ENCODE results near the gene CSTPP1.

CSTPP1 gene

DNA sequence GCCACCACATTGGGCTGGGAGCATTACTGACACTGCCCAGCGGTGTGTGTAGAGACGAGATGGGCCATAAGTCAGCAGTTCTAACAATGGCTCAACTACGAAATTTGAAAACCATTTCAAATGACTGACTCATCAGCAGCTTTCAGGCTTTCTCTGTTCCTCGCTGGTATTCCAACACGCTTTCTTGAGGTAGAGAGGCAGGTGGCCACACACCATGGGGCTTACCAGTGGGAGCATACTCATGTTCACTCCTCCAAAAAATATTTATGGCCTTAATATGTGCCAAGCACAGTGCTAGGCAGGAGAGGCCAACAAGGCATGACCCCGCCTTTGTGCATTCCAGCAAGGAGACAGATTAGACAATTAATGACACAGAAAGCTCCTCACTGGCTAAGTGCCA, 219.8 kb downstream of the CSTPP1 start:
- Histone ChIP-seq H3K27me3 (ENCODE audit: control insufficient read depth in 1 of 2, insufficient read depth in 2 of 2, low read length in 2 of 2) (no peaks in the 10 kb centered on the region), H3K27ac (ENCODE audit: low read depth, low read length) (no peak overlapping the region), H3K36me3 (ENCODE audit: insufficient read depth, low read length) (peaks cover 11% of the 10 kb centered on the region), H3K9ac (ENCODE audit: low read length) (no peak overlapping the region), H3K4me3 (ENCODE audit: low read depth in 1 of 2, low read length in 2 of 2) (no peak overlapping the region), H3K9me3 (ENCODE audit: low read length) (no peaks in the 10 kb centered on the region), H3K4me1 (ENCODE audit: insufficient read depth, low read length) (peaks cover 18% of the 10 kb centered on the region)

DNA sequence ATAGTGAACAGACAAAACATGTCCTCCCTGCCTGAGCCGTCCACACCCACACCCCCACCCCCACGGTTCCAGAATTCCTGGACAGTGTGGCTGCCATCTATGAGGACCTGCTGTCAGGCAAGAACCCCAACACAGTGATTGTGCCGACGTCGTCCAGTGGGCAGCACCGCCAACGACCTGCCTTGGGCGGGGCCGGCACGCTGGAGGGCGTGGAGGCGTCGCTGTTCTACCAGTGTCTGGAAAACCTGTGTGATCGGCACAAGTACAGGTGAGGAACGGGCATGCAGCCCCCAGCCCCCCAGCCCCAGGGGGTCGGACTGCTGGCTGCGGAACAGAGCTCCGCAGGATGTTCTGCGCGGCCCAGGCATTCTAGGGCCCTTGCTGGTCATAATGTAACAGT, 220.4 kb downstream of the CSTPP1 start:
- H3K27ac ChIP-seq (ENCODE audit: low read depth, low read length), result no peak overlapping the region
- H3K9ac ChIP-seq (ENCODE audit: low read length), result no peak overlapping the region
- peaks cover 11% of the 10 kb centered on the region for H3K36me3 ChIP-seq (ENCODE audit: insufficient read depth, low read length)
- H3K4me1 ChIP-seq (ENCODE audit: insufficient read depth, low read length), result peaks cover 22% of the 10 kb centered on the region
- no peak overlapping the region for H3K4me3 ChIP-seq (ENCODE audit: low read depth in 1 of 2, low read length in 2 of 2)
- H3K27me3 ChIP-seq (ENCODE audit: control insufficient read depth in 1 of 2, insufficient read depth in 2 of 2, low read length in 2 of 2), result no peaks in the 10 kb centered on the region
- no peaks in the 10 kb centered on the region for H3K9me3 ChIP-seq (ENCODE audit: low read length)

GRCh38 chr11:47157805-47158204, 221.2 kb downstream of the CSTPP1 start:
- H3K27me3 ChIP-seq (ENCODE audit: control insufficient read depth in 1 of 2, insufficient read depth in 2 of 2, low read length in 2 of 2), result no peaks in the 10 kb centered on the region
- H3K4me3 ChIP-seq (ENCODE audit: low read depth in 1 of 2, low read length in 2 of 2), result no peak overlapping the region
- H3K27ac ChIP-seq (ENCODE audit: low read depth, low read length), result no peak overlapping the region
- H3K9ac ChIP-seq (ENCODE audit: low read length), result no peak overlapping the region
- H3K36me3 ChIP-seq (ENCODE audit: insufficient read depth, low read length), result peaks cover 11% of the 10 kb centered on the region
- H3K9me3 ChIP-seq (ENCODE audit: low read length), result no peaks in the 10 kb centered on the region
- peaks cover 24% of the 10 kb centered on the region for H3K4me1 ChIP-seq (ENCODE audit: insufficient read depth, low read length)

DNA sequence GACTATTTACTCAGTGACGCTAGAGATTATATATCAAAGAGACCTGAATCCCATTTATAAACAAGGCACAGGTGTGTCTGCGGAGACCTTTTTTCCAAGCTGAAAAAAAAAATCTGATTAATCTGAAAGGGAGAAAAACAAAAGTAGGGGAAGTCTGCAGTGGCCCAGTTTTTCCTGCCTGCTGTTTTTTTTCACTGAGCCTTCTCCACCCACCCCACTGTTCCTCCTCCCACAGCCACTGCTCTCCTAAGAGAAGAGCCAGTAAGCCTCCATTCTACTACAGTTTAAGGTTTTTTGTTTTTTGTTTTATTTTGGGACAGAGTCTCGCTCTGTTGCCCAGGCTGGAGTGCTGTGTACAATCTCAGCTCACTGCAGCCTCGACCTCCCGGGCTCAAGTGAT, 221.7 kb downstream of the CSTPP1 start:
- H3K9me3 ChIP-seq (ENCODE audit: low read length), result no peaks in the 10 kb centered on the region
- H3K4me3 ChIP-seq (ENCODE audit: low read depth in 1 of 2, low read length in 2 of 2), result no peak overlapping the region
- H3K9ac ChIP-seq (ENCODE audit: low read length), result no peak overlapping the region
- H3K27ac ChIP-seq (ENCODE audit: low read depth, low read length), result no peak overlapping the region
- peaks cover 19% of the 10 kb centered on the region for H3K4me1 ChIP-seq (ENCODE audit: insufficient read depth, low read length)
- H3K36me3 ChIP-seq (ENCODE audit: insufficient read depth, low read length), result peaks cover 11% of the 10 kb centered on the region
- no peaks in the 10 kb centered on the region for H3K27me3 ChIP-seq (ENCODE audit: control insufficient read depth in 1 of 2, insufficient read depth in 2 of 2, low read length in 2 of 2)

GRCh38 chr11:47160753-47161133, 224.2 kb downstream of the CSTPP1 start:
- H3K4me1 ChIP-seq (ENCODE audit: insufficient read depth, low read length), result peaks cover 16% of the 10 kb centered on the region
- peaks cover 22% of the 10 kb centered on the region for H3K36me3 ChIP-seq (ENCODE audit: insufficient read depth, low read length)
- H3K27me3 ChIP-seq (ENCODE audit: control insufficient read depth in 1 of 2, insufficient read depth in 2 of 2, low read length in 2 of 2), result no peaks in the 10 kb centered on the region
- no peaks in the 10 kb centered on the region for H3K9me3 ChIP-seq (ENCODE audit: low read length)
- H3K9ac ChIP-seq (ENCODE audit: low read length), result no peak overlapping the region
- H3K27ac ChIP-seq (ENCODE audit: low read depth, low read length), result no peak overlapping the region
- no peak overlapping the region for H3K4me3 ChIP-seq (ENCODE audit: low read depth in 1 of 2, low read length in 2 of 2)

DNA sequence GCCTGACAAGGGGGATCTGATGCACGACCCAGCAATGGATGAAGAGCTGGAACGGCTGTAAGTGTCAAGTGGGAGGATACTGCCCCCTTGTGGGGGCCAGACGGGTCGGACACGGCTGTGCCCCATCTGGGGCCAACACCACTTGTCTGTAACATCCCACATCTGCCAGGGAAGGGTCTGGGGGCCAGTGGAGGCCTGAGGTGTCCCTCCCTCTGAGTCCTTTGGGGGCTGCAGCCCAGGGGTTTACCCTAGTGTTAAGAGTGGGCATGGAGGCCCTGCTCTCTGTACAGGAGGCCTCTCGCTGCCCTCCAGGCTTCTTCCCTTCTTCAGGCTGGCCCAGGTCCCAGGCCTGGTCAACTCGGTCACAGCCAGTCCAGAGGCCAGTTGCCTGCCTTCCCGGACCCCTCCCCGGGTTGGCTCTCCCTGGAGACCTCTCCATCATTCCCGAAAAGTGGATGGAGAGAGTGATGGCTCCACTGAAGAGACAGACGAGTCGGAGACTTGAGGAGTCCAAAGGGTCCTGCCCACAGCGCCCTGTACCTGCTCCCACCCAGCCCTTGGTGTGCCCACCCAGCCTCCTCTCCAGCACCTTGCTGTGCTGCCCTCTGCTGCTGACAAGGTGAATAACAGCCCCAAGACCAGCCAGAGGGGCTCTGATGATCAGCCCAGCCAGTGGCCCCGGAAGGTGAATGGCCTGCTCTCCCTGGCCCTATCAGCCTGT, 224.7 kb downstream of the CSTPP1 start:
- Histone ChIP-seq H3K4me3 (ENCODE audit: low read depth in 1 of 2, low read length in 2 of 2) (no peak overlapping the region), H3K36me3 (ENCODE audit: insufficient read depth, low read length) (peaks cover 25% of the 10 kb centered on the region), H3K27ac (ENCODE audit: low read depth, low read length) (no peak overlapping the region), H3K4me1 (ENCODE audit: insufficient read depth, low read length) (peaks cover 16% of the 10 kb centered on the region), H3K27me3 (ENCODE audit: control insufficient read depth in 1 of 2, insufficient read depth in 2 of 2, low read length in 2 of 2) (no peaks in the 10 kb centered on the region), H3K9me3 (ENCODE audit: low read length) (no peaks in the 10 kb centered on the region), H3K9ac (ENCODE audit: low read length) (no peak overlapping the region)

DNA sequence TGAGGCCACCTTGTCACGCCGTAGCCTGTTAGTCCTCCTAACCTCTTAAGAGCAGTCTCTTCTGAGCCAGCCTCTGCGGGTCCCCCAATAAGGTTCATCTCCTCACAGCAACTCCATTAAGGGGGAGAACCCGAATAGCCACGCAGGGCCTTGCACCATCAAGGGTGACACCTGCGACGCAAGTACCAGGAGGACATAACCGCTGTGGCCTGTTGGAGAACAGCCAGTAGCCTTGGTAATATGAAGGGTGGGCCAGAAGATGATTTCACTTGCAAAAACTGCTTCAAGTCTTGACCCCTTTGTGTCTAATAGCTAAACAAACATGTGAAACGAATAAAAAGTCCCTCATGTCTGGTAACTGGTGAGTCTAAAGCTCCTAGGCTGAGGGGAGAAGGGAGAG, 225.3 kb downstream of the CSTPP1 start:
- H3K9me3 ChIP-seq (ENCODE audit: low read length), result no peaks in the 10 kb centered on the region
- peaks cover 16% of the 10 kb centered on the region for H3K4me1 ChIP-seq (ENCODE audit: insufficient read depth, low read length)
- no peak overlapping the region for H3K9ac ChIP-seq (ENCODE audit: low read length)
- no peak overlapping the region for H3K27ac ChIP-seq (ENCODE audit: low read depth, low read length)
- no peak overlapping the region for H3K4me3 ChIP-seq (ENCODE audit: low read depth in 1 of 2, low read length in 2 of 2)
- peaks cover 31% of the 10 kb centered on the region for H3K36me3 ChIP-seq (ENCODE audit: insufficient read depth, low read length)
- H3K27me3 ChIP-seq (ENCODE audit: control insufficient read depth in 1 of 2, insufficient read depth in 2 of 2, low read length in 2 of 2), result no peaks in the 10 kb centered on the region

DNA sequence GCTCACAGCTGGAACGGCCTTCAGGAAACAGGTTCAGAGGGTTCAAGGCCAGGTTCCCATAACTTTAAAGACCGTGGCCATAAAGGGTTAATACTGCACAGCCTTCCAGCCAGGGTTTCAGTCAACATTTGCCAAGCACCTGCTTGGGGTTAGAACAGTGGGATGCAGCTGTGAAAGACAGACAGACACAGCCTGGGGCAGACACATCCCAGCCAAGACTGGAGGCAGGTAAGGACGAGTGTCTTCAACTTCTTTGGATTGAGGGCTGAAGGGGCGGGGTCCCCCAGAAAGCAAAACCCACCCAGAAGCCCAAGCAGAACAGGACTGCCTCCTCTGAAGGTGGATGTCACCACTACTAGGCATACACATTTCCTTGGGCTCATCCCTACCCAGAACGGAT, 225.9 kb downstream of the CSTPP1 start:
- Histone ChIP-seq H3K27me3 (ENCODE audit: control insufficient read depth in 1 of 2, insufficient read depth in 2 of 2, low read length in 2 of 2) (no peaks in the 10 kb centered on the region), H3K4me1 (ENCODE audit: insufficient read depth, low read length) (peaks cover 16% of the 10 kb centered on the region), H3K36me3 (ENCODE audit: insufficient read depth, low read length) (peaks cover 36% of the 10 kb centered on the region), H3K9ac (ENCODE audit: low read length) (no peak overlapping the region), H3K4me3 (ENCODE audit: low read depth in 1 of 2, low read length in 2 of 2) (no peak overlapping the region), H3K9me3 (ENCODE audit: low read length) (no peaks in the 10 kb centered on the region), H3K27ac (ENCODE audit: low read depth, low read length) (no peak overlapping the region)

DNA sequence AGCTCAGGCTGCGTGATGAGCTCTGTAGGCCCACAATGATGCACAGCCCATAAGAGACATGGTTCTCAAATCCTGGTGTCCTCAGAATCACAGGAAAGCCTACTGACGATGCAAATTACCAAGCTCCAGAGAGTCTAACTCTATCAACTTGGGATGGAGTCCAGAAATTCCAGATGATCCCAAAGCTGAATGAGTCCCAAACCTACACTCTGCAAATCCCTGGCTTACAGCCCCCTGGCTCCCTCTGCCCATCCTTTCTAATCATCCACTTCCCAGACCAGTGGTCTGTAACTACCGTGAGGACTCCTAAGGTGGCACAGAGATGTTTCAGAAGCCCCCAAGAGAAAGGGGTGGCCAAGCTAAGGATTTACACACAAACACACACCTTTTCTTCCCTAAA, 226.6 kb downstream of the CSTPP1 start:
- Histone ChIP-seq H3K9ac (ENCODE audit: low read length) (no peak overlapping the region), H3K4me1 (ENCODE audit: insufficient read depth, low read length) (peaks cover 16% of the 10 kb centered on the region), H3K9me3 (ENCODE audit: low read length) (no peaks in the 10 kb centered on the region), H3K4me3 (ENCODE audit: low read depth in 1 of 2, low read length in 2 of 2) (no peak overlapping the region), H3K27ac (ENCODE audit: low read depth, low read length) (no peak overlapping the region), H3K27me3 (ENCODE audit: control insufficient read depth in 1 of 2, insufficient read depth in 2 of 2, low read length in 2 of 2) (no peaks in the 10 kb centered on the region), H3K36me3 (ENCODE audit: insufficient read depth, low read length) (peaks cover 44% of the 10 kb centered on the region)

DNA sequence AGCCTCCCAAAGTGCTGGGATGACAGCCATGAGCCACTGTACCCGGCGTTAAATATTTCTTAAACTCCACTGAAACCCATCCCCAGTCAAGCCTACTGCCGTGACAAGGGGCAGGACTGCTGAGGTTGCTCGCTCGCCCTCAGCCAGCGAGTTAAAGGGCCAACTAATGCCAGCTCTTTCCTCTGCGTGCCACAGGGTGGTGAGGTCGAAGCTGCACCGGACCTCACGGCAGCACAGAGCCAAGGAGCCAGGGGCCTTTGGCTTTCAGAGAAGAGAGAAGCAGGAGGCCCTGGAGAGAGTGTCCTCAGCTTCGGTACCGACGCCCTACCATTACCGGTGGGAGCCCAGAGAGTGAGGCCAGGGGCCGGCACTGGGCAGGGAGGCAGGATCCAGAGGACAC, 227.3 kb downstream of the CSTPP1 start:
- Histone ChIP-seq H3K27me3 (ENCODE audit: control insufficient read depth in 1 of 2, insufficient read depth in 2 of 2, low read length in 2 of 2) (no peaks in the 10 kb centered on the region), H3K9me3 (ENCODE audit: low read length) (no peaks in the 10 kb centered on the region), H3K4me1 (ENCODE audit: insufficient read depth, low read length) (peaks cover 16% of the 10 kb centered on the region), H3K27ac (ENCODE audit: low read depth, low read length) (no peak overlapping the region), H3K9ac (ENCODE audit: low read length) (no peak overlapping the region), H3K4me3 (ENCODE audit: low read depth in 1 of 2, low read length in 2 of 2) (no peak overlapping the region), H3K36me3 (ENCODE audit: insufficient read depth, low read length) (peaks cover 50% of the 10 kb centered on the region)

GRCh38 chr11:47164321-47164720, 227.8 kb downstream of the CSTPP1 start:
- Histone ChIP-seq H3K27me3 (ENCODE audit: control insufficient read depth in 1 of 2, insufficient read depth in 2 of 2, low read length in 2 of 2) (no peaks in the 10 kb centered on the region), H3K9ac (ENCODE audit: low read length) (no peak overlapping the region), H3K9me3 (ENCODE audit: low read length) (no peaks in the 10 kb centered on the region), H3K4me1 (ENCODE audit: insufficient read depth, low read length) (peaks cover 16% of the 10 kb centered on the region), H3K27ac (ENCODE audit: low read depth, low read length) (no peak overlapping the region), H3K4me3 (ENCODE audit: low read depth in 1 of 2, low read length in 2 of 2) (no peak overlapping the region), H3K36me3 (ENCODE audit: insufficient read depth, low read length) (peaks cover 53% of the 10 kb centered on the region)

- Histone ChIP-seq H3K9ac (ENCODE audit: low read length) (no peak overlapping the region), H3K4me3 (ENCODE audit: low read depth in 1 of 2, low read length in 2 of 2) (no peak overlapping the region), H3K9me3 (ENCODE audit: low read length) (no peaks in the 10 kb centered on the region), H3K27me3 (ENCODE audit: control insufficient read depth in 1 of 2, insufficient read depth in 2 of 2, low read length in 2 of 2) (no peaks in the 10 kb centered on the region), H3K36me3 (ENCODE audit: insufficient read depth, low read length) (peaks cover 60% of the 10 kb centered on the region), H3K4me1 (ENCODE audit: insufficient read depth, low read length) (peaks cover 16% of the 10 kb centered on the region), H3K27ac (ENCODE audit: low read depth, low read length) (no peak overlapping the region)
Observed at GRCh38 chr11:47165253-47165840, 228.8 kb downstream of the CSTPP1 start.
